ENCODE data around the gene APOH.
"Not testable (repeated sequence)": the region's sequence is repeated elsewhere in the genome, so short reads cannot be mapped to it uniquely, and the experiment has no call there.

The APOH gene

GRCh38 chr17:66260275-66260674 is 31.1 kb upstream of the APOH start:
- no peak overlapping the region for H3K14ac ChIP-seq (ENCODE audit: low read length in 2 of 2)
- no peak for DNase-seq
- H2BK12ac ChIP-seq (ENCODE audit: low read length in 2 of 2) = no peak overlapping the region
- H3K4me2 ChIP-seq (ENCODE audit: low read length, poor library complexity, severe bottlenecking) = no peak overlapping the region
- WGBS = 92% methylated on average over 6 of the region's 6 CpGs
- H4K91ac ChIP-seq (ENCODE audit: low read length) = no peak overlapping the region
- H3K18ac ChIP-seq (ENCODE audit: low read depth in 1 of 2, low read length in 2 of 2) = no peak overlapping the region
- no peak overlapping the region for H3K4me3 ChIP-seq (ENCODE audit: insufficient read depth in 1 of 2, low read depth in 1 of 2, low read length in 2 of 2)
- H3K4ac ChIP-seq (ENCODE audit: low read depth in 1 of 2, low read length in 2 of 2) = no peak overlapping the region
- H3K27me3 ChIP-seq (ENCODE audit: control insufficient read depth in 1 of 2, insufficient read depth in 1 of 2, low read length in 2 of 2) = no peaks in the 10 kb centered on the region
- no peak overlapping the region for H3K27ac ChIP-seq (ENCODE audit: low read length, poor library complexity, severe bottlenecking)
- no peak overlapping the region for H3K9ac ChIP-seq (ENCODE audit: low read length)
- H2BK15ac ChIP-seq (ENCODE audit: low read depth, poor library complexity, severe bottlenecking) = no peak overlapping the region
- H2AFZ ChIP-seq (ENCODE audit: low read depth, low read length) = no peak overlapping the region
- no peaks in the 10 kb centered on the region for H3K9me3 ChIP-seq (ENCODE audit: control insufficient read depth, low read length)
- no peaks in the 10 kb centered on the region for H3K36me3 ChIP-seq (ENCODE audit: control insufficient read depth in 1 of 2, insufficient read depth in 2 of 2, low read depth in 1 of 2, low read length in 2 of 2)
- H3K23ac ChIP-seq (ENCODE audit: low read length in 2 of 2) = no peak overlapping the region
- H2AK5ac ChIP-seq (ENCODE audit: low read length, severe bottlenecking) = no peak overlapping the region
- H2BK5ac ChIP-seq (ENCODE audit: low read depth, low read length, poor library complexity, severe bottlenecking) = no peak overlapping the region
- H3K79me1 ChIP-seq (replicated peaks; ENCODE audit: low read length, poor library complexity, severe bottlenecking) = no peaks in the 10 kb centered on the region
- H3K4me1 ChIP-seq (ENCODE audit: control insufficient read depth, insufficient read depth, low read depth, low read length) = peaks cover under 1% of the 10 kb centered on the region
- no peak overlapping the region for H2BK120ac ChIP-seq (ENCODE audit: low read depth, low read length)
- H4K8ac ChIP-seq (ENCODE audit: low read length) = no peak overlapping the region

- Histone ChIP-seq H3K36me3 (ENCODE audit: control insufficient read depth in 1 of 2, insufficient read depth in 2 of 2, low read depth in 1 of 2, low read length in 2 of 2) (no peaks in the 10 kb centered on the region), H4K8ac (ENCODE audit: low read length) (no peak overlapping the region), H2AK5ac (ENCODE audit: low read length, severe bottlenecking) (no peak overlapping the region), H2AFZ (ENCODE audit: low read depth, low read length) (no peak overlapping the region), H3K14ac (ENCODE audit: low read length in 2 of 2) (no peak overlapping the region), H4K91ac (ENCODE audit: low read length) (no peak overlapping the region), H2BK120ac (ENCODE audit: low read depth, low read length) (no peak overlapping the region), H3K79me1 (replicated peaks; ENCODE audit: low read length, poor library complexity, severe bottlenecking) (no peaks in the 10 kb centered on the region), H3K27me3 (ENCODE audit: control insufficient read depth in 1 of 2, insufficient read depth in 1 of 2, low read length in 2 of 2) (no peaks in the 10 kb centered on the region), H3K18ac (ENCODE audit: low read depth in 1 of 2, low read length in 2 of 2) (no peak overlapping the region), H3K9ac (ENCODE audit: low read length) (peak overlapping the region; percentile 53), H3K23ac (ENCODE audit: low read length in 2 of 2) (no peak overlapping the region), H2BK15ac (ENCODE audit: low read depth, poor library complexity, severe bottlenecking) (no peak overlapping the region), H3K4me1 (ENCODE audit: control insufficient read depth, insufficient read depth, low read depth, low read length) (no peaks in the 10 kb centered on the region), H3K27ac (ENCODE audit: low read length, poor library complexity, severe bottlenecking) (no peak overlapping the region), H3K4ac (ENCODE audit: low read depth in 1 of 2, low read length in 2 of 2) (no peak overlapping the region), H3K4me3 (ENCODE audit: insufficient read depth in 1 of 2, low read depth in 1 of 2, low read length in 2 of 2) (no peak overlapping the region), H3K9me3 (ENCODE audit: control insufficient read depth, low read length) (no peaks in the 10 kb centered on the region), H2BK12ac (ENCODE audit: low read length in 2 of 2) (no peak overlapping the region), H2BK5ac (ENCODE audit: low read depth, low read length, poor library complexity, severe bottlenecking) (no peak overlapping the region), H3K4me2 (ENCODE audit: low read length, poor library complexity, severe bottlenecking) (no peak overlapping the region)
- WGBS = 93% methylated on average over 3 of the region's 3 CpGs
- no peak for DNase-seq
Observed at GRCh38 chr17:66255527-66255971, 26.3 kb upstream of the APOH start.

GRCh38 chr17:66255112-66255511 is 25.9 kb upstream of the APOH start:
- no peaks in the 10 kb centered on the region for H3K27me3 ChIP-seq (ENCODE audit: control insufficient read depth in 1 of 2, insufficient read depth in 1 of 2, low read length in 2 of 2)
- 60% methylated on average over 2 of the region's 4 CpGs for whole genome bisulfite sequencing
- no peaks in the 10 kb centered on the region for H3K9me3 ChIP-seq (ENCODE audit: control insufficient read depth, low read length)
- no peaks in the 10 kb centered on the region for H3K36me3 ChIP-seq (ENCODE audit: control insufficient read depth in 1 of 2, insufficient read depth in 2 of 2, low read depth in 1 of 2, low read length in 2 of 2)
- DNase-seq = peak; percentile 83
- H2AK5ac ChIP-seq (ENCODE audit: low read length, severe bottlenecking) = no peak overlapping the region
- H2BK5ac ChIP-seq (ENCODE audit: low read depth, low read length, poor library complexity, severe bottlenecking) = no peak overlapping the region
- no peak overlapping the region for H4K91ac ChIP-seq (ENCODE audit: low read length)
- H3K4me3 ChIP-seq (ENCODE audit: insufficient read depth in 1 of 2, low read depth in 1 of 2, low read length in 2 of 2) = no peak overlapping the region
- H3K4me1 ChIP-seq (ENCODE audit: control insufficient read depth, insufficient read depth, low read depth, low read length) = no peaks in the 10 kb centered on the region
- no peaks in the 10 kb centered on the region for H3K79me1 ChIP-seq (replicated peaks; ENCODE audit: low read length, poor library complexity, severe bottlenecking)
- H4K8ac ChIP-seq (ENCODE audit: low read length) = no peak overlapping the region
- no peak overlapping the region for H3K14ac ChIP-seq (ENCODE audit: low read length in 2 of 2)
- H2AFZ ChIP-seq (ENCODE audit: low read depth, low read length) = no peak overlapping the region
- no peak overlapping the region for H3K4me2 ChIP-seq (ENCODE audit: low read length, poor library complexity, severe bottlenecking)
- no peak overlapping the region for H3K4ac ChIP-seq (ENCODE audit: low read depth in 1 of 2, low read length in 2 of 2)
- no peak overlapping the region for H2BK120ac ChIP-seq (ENCODE audit: low read depth, low read length)
- no peak overlapping the region for H2BK12ac ChIP-seq (ENCODE audit: low read length in 2 of 2)
- H3K9ac ChIP-seq (ENCODE audit: low read length) = peak overlapping the region; percentile 53
- H3K18ac ChIP-seq (ENCODE audit: low read depth in 1 of 2, low read length in 2 of 2) = no peak overlapping the region
- no peak overlapping the region for H3K27ac ChIP-seq (ENCODE audit: low read length, poor library complexity, severe bottlenecking)
- H2BK15ac ChIP-seq (ENCODE audit: low read depth, poor library complexity, severe bottlenecking) = no peak overlapping the region
- H3K23ac ChIP-seq (ENCODE audit: low read length in 2 of 2) = no peak overlapping the region

GRCh38 chr17:66253458-66253857 is 24.2 kb upstream of the APOH start:
- H3K4me1 ChIP-seq (ENCODE audit: control insufficient read depth, insufficient read depth, low read depth, low read length); H3K14ac ChIP-seq (ENCODE audit: low read length in 2 of 2); H2BK120ac ChIP-seq (ENCODE audit: low read depth, low read length); H3K4me3 ChIP-seq (ENCODE audit: insufficient read depth in 1 of 2, low read depth in 1 of 2, low read length in 2 of 2); H3K23ac ChIP-seq (ENCODE audit: low read length in 2 of 2); H3K4me2 ChIP-seq (ENCODE audit: low read length, poor library complexity, severe bottlenecking); H4K91ac ChIP-seq (ENCODE audit: low read length); H3K36me3 ChIP-seq (ENCODE audit: control insufficient read depth in 1 of 2, insufficient read depth in 2 of 2, low read depth in 1 of 2, low read length in 2 of 2); H2BK5ac ChIP-seq (ENCODE audit: low read depth, low read length, poor library complexity, severe bottlenecking); H2BK15ac ChIP-seq (ENCODE audit: low read depth, poor library complexity, severe bottlenecking); H3K4ac ChIP-seq (ENCODE audit: low read depth in 1 of 2, low read length in 2 of 2); H2AK5ac ChIP-seq (ENCODE audit: low read length, severe bottlenecking); H2AFZ ChIP-seq (ENCODE audit: low read depth, low read length); H3K27ac ChIP-seq (ENCODE audit: low read length, poor library complexity, severe bottlenecking); H3K79me1 ChIP-seq (replicated peaks; ENCODE audit: low read length, poor library complexity, severe bottlenecking); H3K9me3 ChIP-seq (ENCODE audit: control insufficient read depth, low read length); H4K8ac ChIP-seq (ENCODE audit: low read length); H3K9ac ChIP-seq (ENCODE audit: low read length); DNase-seq; H2BK12ac ChIP-seq (ENCODE audit: low read length in 2 of 2); H3K18ac ChIP-seq (ENCODE audit: low read depth in 1 of 2, low read length in 2 of 2); H3K27me3 ChIP-seq (ENCODE audit: control insufficient read depth in 1 of 2, insufficient read depth in 1 of 2, low read length in 2 of 2): not testable (repeated sequence)
- 97% methylated on average over 8 of the region's 8 CpGs for WGBS
